SK-N-MC (cell line): ENCODE data around the gene EXOC1.
A peak's percentile ranks its signal among the peaks of the same experiment; 100 is the strongest.

Experiments used
- DNase-seq: peaks from one replicate; pipeline ENCODE4 v3.0.0-alpha.2; 2011; ENCODE audit warnings: low read depth, low spot score
- H3K27ac ChIP-seq: fragments of 200-600 bp; sonication (generic); 2 replicates; pipeline ENCODE4 v1.5.1; 2016; ENCODE audit warnings: mixed run types
- H3K36me3 ChIP-seq: fragments of 200-600 bp; sonication (generic); 2 replicates; pipeline ENCODE4 v1.6.1; 2017; ENCODE audit warnings: antibody characterized with exemption, low read length, mixed read lengths; ENCODE audit not compliant: insufficient read depth
- H3K4me3 ChIP-seq: fragments of 200-600 bp; sonication (generic); 2 replicates; pipeline ENCODE4 v1.5.1; 2016
- H3K9ac ChIP-seq: fragments of 200-600 bp; sonication (generic); 2 replicates; pipeline ENCODE4 v1.8.0; 2017; ENCODE audit warnings: mixed run types, mixed read lengths; ENCODE audit not compliant: insufficient read length
- H3K9me3 ChIP-seq: fragments of 200-600 bp; sonication (generic); 2 replicates; pipeline ENCODE4 v1.6.1; 2017; ENCODE audit warnings: low read depth, mild to moderate bottlenecking, antibody characterized with exemption, low read length, moderate library complexity, mixed read lengths
- EZH2 ChIP-seq: fragments of 200-600 bp; sonication (generic); IDR thresholded peaks from one replicate; pipeline ENCODE4 v1.6.1; 2017; ENCODE audit warnings: antibody characterized with exemption
- FOXP2 ChIP-seq: optimal IDR thresholded peaks from 2 replicates; pipeline ENCODE3; 2011; ENCODE audit warnings: mild to moderate bottlenecking, moderate library complexity; ENCODE audit not compliant: insufficient read depth; ENCODE audit errors: extremely low read length, control extremely low read depth
- POLR2AphosphoS5 ChIP-seq: IDR thresholded peaks from 2 replicates; pipeline ENCODE4 v1.6.1; 2012; ENCODE audit warnings: mild to moderate bottlenecking, low read depth, low read length, borderline replicate concordance

The EXOC1 gene

DNA sequence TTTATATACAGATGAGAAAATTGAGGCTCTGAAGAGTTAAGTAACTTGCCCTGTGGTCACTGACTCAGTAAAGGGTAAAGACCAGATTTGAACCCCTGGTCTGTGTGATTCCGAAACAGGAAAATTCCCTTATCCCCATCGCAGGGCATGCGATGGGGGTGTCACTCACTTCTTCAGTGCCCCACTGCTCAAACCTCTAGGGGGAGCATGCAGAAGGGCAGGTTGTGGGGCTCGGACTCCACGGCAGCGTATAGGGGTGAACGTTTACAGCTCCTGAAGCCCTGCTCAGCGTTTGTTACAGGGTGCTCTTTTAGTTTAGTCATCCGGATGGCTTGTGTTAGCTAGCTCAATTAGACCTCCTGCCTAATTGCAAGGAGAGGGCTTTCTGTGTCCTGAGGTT, 3.7 kb upstream of the EXOC1 start:
- H3K4me3 ChIP-seq: no peak overlapping the region
- DNase-seq: no peak
- no peak overlapping the region for H3K9ac ChIP-seq
- no peak for TF ChIP-seq EZH2
- TF ChIP-seq FOXP2: no peak
- TF ChIP-seq POLR2AphosphoS5: no peak
- no peak overlapping the region for H3K27ac ChIP-seq
- H3K9me3 ChIP-seq: no peaks in the 10 kb centered on the region
- H3K36me3 ChIP-seq: no peaks in the 10 kb centered on the region

DNA sequence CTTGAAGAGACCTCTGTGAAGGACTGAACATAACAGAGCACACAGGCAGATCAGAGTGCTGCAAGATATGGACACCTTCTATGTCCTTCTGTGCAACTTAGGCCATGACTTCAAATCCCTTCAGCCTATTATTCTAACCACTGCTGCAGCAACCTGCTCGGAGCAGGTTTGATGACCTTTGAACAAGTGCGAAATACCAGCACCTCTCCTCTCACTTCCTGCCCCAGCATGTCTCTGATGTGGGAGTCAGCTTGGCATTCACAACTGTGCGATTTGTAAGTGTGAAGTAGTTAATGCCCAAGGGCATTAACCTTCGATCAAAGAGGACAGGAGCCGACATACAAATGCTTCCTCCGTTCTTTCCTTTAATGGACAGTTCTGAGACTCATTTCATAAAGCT, 1.6 kb upstream of the EXOC1 start:
- Histone ChIP-seq H3K36me3 (no peaks in the 10 kb centered on the region), H3K4me3 (no peak overlapping the region), H3K9me3 (no peaks in the 10 kb centered on the region), H3K27ac (no peak overlapping the region), H3K9ac (no peak overlapping the region)
- no peak for DNase-seq
- TF ChIP-seq POLR2AphosphoS5 (no peak), FOXP2 (no peak), EZH2 (no peak)

DNA sequence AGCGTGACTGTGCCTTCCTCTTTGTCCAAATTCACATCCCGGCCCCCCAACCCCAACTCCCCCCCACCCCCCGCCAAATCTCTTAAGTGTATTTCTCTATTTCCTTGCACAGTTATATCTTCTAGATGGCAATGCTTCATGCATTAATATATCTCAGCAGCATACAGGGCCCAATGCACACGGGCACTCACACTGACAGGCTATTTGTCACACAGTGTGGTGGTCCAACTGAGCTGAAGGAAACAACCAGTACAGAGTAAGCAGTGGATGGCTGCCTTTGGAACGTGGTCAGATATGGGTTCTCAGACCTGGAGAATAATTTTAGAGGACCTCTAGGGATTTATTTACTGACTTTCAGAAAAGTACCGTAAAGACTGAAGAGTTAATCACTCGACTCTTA, 681 bp downstream of the EXOC1 start:
- Histone ChIP-seq H3K36me3 (peaks cover 11% of the 10 kb centered on the region; the same call in 1 of the 2 replicates), H3K9me3 (no peaks in the 10 kb centered on the region), H3K9ac (peak overlapping the region; percentile 89), H3K27ac (no peak overlapping the region), H3K4me3 (peak overlapping the region; percentile 93)
- no peak for DNase-seq
- TF ChIP-seq EZH2 (no peak), FOXP2 (no peak), POLR2AphosphoS5 (no peak)

DNA sequence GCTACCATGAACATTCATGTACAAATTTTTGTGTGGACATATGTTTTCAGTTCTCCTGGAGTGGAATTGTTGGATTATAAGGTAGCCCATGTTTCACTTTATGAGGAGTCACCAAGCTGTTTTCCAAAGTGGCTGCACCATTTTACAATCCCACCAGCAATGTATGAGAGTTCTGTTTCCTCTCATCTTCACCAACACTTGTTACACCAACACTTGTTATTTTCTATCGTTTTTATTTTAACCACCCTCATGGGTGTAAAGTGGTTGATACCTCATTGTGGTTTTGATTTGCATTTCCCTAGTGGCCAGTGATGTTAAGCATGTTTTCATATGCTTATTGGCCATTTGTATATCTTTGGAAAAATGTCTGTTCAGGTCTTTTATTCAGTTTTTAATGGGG, 4.1 kb downstream of the EXOC1 start:
- no peaks in the 10 kb centered on the region for H3K9me3 ChIP-seq
- H3K4me3 ChIP-seq: no peak overlapping the region
- DNase-seq: no peak
- H3K36me3 ChIP-seq: peaks cover 19% of the 10 kb centered on the region; the same call in 1 of the 2 replicates
- TF ChIP-seq POLR2AphosphoS5: no peak
- no peak for TF ChIP-seq FOXP2
- H3K9ac ChIP-seq: no peak overlapping the region
- no peak overlapping the region for H3K27ac ChIP-seq

DNA sequence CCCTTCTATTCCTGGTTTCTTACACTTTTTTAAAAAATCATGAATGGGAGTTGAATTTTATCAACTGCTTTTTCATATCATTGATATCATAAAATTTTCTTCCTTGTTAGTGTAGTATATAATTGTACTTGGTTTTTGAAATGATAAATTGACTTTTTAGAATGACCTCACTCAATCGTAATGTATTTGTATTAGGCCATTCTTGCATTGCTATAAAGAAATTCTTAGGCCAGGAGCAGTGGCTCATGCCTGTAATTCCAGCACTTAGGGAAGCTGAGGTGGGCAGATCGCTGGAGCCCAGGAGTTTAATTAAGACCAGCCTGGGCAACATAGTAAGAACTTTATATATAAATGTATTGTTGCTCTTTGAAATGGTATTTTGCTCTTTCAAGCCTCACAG, 6.3 kb downstream of the EXOC1 start:
- DNase-seq: no peak
- Histone ChIP-seq H3K9me3 (no peaks in the 10 kb centered on the region), H3K36me3 (peaks cover 21% of the 10 kb centered on the region), H3K27ac (no peak overlapping the region), H3K9ac (no peak overlapping the region), H3K4me3 (no peak overlapping the region)
- TF ChIP-seq EZH2: no peak

DNA sequence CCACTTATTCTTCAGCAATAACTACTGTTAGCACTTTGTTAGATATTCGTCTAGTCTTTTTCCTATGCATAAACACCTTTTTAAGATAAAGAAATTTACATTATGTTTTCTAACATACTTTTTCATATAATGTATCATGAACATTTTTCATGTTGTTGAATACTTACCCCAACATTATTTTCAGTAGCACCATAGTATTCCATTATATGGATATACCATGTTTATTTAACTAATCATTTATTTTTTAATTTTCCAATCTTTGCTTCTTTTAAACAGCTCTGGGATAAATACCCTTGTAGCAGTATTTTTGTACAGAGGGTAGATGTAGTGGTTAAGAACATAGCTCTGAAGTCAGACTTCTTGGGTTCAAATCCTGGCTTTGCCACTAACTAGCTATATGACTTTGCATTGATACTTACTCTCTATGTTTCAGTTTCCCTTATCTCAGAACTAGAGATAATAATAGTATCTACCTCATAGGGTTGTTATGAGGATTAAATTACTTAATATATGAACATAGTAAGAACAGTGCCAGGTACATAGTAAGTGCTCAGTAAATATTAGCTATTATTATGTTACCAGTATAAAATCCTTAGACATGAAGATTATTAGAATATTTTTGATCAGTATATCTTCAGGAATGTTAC, 11.3 kb downstream of the EXOC1 start:
- H3K36me3 ChIP-seq: peaks cover 27% of the 10 kb centered on the region
- no peak overlapping the region for H3K4me3 ChIP-seq
- no peak for TF ChIP-seq EZH2
- no peak for TF ChIP-seq POLR2AphosphoS5
- no peak for TF ChIP-seq FOXP2
- peak overlapping the region; percentile 92 for H3K27ac ChIP-seq
- no peak for DNase-seq
- no peak overlapping the region for H3K9ac ChIP-seq
- H3K9me3 ChIP-seq: no peaks in the 10 kb centered on the region

DNA sequence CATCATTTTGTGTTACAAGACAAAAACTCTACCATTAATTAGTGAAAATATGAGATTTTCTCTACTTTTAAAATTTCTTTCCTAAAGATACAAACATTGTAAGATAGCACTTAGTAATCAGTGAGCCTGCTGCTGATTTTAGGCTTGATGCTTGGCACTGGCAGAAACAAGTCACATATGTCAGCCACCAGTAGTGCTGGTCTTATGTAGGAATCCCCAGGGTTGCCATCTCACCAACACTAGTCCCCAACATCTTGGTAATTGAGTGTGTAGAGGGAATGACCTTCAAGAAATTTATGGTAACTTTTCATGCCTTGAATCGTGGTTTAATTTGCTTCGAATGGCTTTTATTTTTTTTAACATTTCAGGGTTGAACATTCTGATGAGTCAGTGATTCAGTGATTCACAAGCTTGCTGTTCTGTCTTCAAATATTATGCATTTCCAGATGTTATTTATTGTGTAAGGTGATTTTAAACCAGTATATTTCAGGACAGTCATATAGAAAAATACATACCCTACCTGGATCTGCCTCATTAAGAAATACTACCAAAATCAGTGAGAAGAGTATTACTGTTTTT, 11.9 kb downstream of the EXOC1 start:
- H3K9me3 ChIP-seq: no peaks in the 10 kb centered on the region
- no peak for TF ChIP-seq EZH2
- no peak for TF ChIP-seq POLR2AphosphoS5
- TF ChIP-seq FOXP2: no peak
- DNase-seq: no peak
- peak overlapping the region; percentile 49 for H3K9ac ChIP-seq
- H3K27ac ChIP-seq: peak overlapping the region; percentile 92
- peaks cover 26% of the 10 kb centered on the region for H3K36me3 ChIP-seq
- peak overlapping the region; percentile 53 for H3K4me3 ChIP-seq

DNA sequence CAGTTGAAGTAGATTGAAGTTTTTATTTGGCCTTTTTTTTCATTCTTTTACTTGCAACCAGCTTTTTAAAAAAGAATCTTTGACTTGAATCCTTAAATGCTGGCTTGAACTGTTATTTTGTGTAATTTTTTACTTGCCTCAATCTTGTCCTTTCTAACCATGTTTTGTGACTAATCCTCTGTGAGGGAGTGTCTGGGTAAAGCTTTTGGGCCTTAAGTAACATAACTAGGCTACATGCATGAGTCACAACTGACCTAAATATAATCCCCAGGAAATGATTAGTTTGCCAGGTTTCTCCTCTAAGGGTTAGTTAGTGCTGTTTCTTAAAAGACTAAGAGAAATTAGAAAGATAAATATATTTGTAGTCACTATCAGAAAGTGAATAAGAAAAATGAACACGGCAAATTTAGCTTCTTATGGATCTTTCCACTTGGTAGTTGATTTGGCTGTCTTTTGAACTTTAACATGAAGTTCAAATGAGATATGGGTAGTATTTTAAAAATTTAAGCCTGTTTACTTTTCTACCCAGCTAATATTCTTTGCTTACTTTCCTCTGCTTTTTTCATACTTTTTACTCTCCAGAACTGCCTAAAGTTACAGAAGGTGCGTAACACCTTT, 13.0 kb downstream of the EXOC1 start:
- Histone ChIP-seq H3K4me3 (peak overlapping the region; percentile 53), H3K9me3 (no peaks in the 10 kb centered on the region), H3K27ac (peak overlapping the region; percentile 92), H3K36me3 (peaks cover 30% of the 10 kb centered on the region), H3K9ac (peak overlapping the region; percentile 49)
- DNase-seq: no peak
- TF ChIP-seq POLR2AphosphoS5: no peak
- no peak for TF ChIP-seq EZH2
